ENCODE results near the gene SGSH. TPM values are rescaled to one million over a fixed set of nuclear protein-coding genes. Genes with fewer than 3 reads are reported as not detected.
"Not testable (repeated sequence)": the region's sequence is repeated elsewhere in the genome, so short reads cannot be mapped to it uniquely, and the experiment has no call there.

The SGSH gene
- total and polyA plus RNA-seq, 5 experiments from 2014 or later: 20.1 to 143 (median 36.5) TPM

DNA sequence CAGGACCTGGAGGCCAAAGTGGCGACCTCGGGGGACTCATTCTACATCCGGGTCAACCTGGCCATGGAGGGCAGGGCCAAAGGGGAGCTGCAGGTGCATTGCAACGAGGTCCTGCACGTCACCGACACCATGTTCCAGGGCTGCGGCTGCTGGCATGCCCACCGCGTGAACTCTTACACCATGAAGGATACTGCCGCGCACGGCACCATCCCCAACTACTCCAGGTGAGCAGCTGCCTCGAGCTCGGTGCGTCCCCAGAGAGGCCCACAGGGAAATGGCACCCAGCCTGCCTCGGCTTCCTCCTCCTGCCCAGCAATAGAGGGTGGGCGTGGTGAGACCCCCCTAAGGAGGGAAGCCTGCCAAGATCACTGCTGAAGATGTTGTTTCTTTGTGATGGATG, 17.9 kb downstream of the SGSH start:
- no peak overlapping the region for H3K4me3 Mint-ChIP-seq
- peak overlapping the region in 1 of 10 donors; percentile 59 for H3K27ac Mint-ChIP-seq
- no peaks in the 10 kb centered on the region for H3K27me3 Mint-ChIP-seq
- DNase-seq: no peak
- POLR2A ChIA-PET: no interaction called here
- H3K36me3 Mint-ChIP-seq: peaks cover 0 to 2% (median 0%) of the 10 kb centered on the region in 3 donors
- H3K4me1 Mint-ChIP-seq: peaks cover 0 to 7% (median 2%) of the 10 kb centered on the region in 4 donors
- ATAC-seq: no peak
- no peaks in the 10 kb centered on the region for H3K9me3 Mint-ChIP-seq

DNA sequence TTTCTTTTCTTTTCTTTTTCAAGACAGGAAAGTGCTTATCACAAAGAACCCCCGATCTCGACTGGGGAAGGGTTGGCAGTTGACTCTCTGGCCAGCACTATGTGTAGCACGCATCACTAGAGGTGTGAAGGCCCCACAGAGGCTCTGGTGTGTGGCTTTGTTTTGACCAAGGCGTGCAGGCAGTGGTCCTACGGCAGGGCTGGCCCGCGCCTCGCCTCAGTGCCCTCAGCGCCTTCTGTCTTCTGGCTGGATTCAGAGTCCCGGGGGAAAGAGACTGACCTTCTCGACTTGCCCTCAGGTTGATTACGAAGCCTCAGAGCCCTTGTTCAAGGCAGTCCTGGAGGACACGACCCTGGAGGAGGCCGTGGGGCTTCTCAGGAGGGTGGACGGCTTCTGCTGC, 18.7 kb downstream of the SGSH start:
- Mint-ChIP-seq H3K4me3 (no peak overlapping the region), H3K4me1 (peaks cover 0 to 7% (median 2%) of the 10 kb centered on the region in 4 donors), H3K27ac (peak overlapping the region in 1 of 10 donors; percentile 14), H3K27me3 (no peaks in the 10 kb centered on the region), H3K36me3 (peaks cover 0 to 2% (median 0%) of the 10 kb centered on the region in 3 donors), H3K9me3 (no peaks in the 10 kb centered on the region)
- no peak for ATAC-seq
- POLR2A ChIA-PET: interaction anchor here (0.8 kb wide), 1 partner anchor 176 kb away, joined by 3 read pairs; no protein-coding TSS in a partner anchor
- no peak for DNase-seq

DNA sequence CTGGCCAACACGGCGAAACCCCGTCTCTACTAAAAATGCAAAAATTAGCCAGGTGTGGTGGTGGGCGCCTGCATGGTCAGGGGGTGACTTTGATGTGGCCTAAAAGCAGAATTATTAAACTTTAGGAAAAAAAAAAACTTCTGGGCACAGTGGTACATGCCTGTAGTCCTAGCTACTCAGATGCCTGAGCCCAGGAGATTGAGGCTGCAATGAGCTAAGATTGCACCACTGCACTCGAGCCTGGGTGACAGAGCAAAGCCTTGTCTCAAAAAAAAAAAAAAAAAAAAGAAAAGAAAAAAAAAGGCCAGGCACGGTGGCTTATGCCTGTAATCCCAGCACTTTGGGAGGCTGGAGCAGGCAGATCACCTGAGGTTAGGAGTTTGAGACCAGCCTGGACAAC, 20.8 kb downstream of the SGSH start:
- H3K36me3 Mint-ChIP-seq, DNase-seq, H3K9me3 Mint-ChIP-seq, H3K27ac Mint-ChIP-seq, H3K4me3 Mint-ChIP-seq, H3K27me3 Mint-ChIP-seq, ATAC-seq, H3K4me1 Mint-ChIP-seq: not testable (repeated sequence)
- POLR2A ChIA-PET: interaction anchor here (0.6 to 0.7 kb wide), 2 partner anchors 35 to 53 kb away, joined by 3 to 5 read pairs; no protein-coding TSS in a partner anchor

DNA sequence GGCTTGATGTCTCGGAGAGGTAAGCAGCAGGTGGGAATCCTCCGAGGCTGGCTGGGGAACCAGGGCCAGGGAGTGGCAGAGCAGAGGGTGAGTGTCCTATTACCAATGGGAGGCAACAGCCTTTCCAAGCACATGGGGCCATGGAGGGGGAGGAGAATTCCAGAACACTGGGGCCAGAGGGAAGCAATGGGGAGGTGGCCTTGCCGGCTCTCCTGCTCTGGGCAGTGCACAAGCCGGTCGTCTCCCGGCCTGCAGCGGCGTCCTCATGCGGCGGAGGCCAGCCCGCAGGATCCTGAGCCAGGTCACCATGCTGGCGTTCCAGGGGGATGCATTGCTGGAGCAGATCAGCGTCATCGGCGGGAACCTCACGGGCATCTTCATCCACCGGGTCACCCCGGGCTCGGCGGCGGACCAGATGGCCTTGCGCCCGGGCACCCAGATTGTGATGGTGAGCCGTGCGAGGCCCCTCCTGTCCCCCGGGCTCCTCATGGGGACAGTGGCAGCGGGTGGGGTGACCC, 21.9 kb downstream of the SGSH start:
- Mint-ChIP-seq H3K9me3 (no peaks in the 10 kb centered on the region), H3K27me3 (peaks cover 0 to 3% (median 2%) of the 10 kb centered on the region in 5 donors), H3K36me3 (no peaks in the 10 kb centered on the region), H3K4me3 (no peak overlapping the region), H3K27ac (no peak overlapping the region), H3K4me1 (peaks cover 5 to 8% (median 6%) of the 10 kb centered on the region in 4 donors)
- DNase-seq (no peak), ATAC-seq (no peak)
- POLR2A ChIA-PET: no interaction called here

DNA sequence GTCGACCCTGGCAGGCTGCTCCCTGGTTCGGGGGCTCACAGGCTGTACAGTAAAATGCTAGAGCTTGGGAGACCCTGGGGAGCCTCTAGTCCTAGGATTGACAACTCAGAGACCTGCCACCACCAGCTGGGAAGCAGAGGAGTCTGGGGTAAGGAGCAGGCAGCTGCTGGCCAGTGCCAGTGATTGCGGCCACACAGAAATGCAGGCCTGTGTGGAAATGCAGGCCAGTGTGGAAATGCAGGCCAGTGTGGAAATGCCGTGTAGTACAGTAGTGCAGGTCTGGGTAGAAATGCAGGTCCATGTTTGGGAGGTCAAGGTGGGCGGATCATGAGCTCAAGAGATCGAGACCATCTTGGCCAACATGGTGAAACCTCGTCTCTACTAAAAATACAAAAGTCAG, 23.5 kb downstream of the SGSH start:
- DNase-seq (no peak), ATAC-seq (no peak)
- Mint-ChIP-seq H3K9me3 (no peaks in the 10 kb centered on the region), H3K36me3 (no peaks in the 10 kb centered on the region), H3K4me1 (peaks cover 5 to 7% (median 6%) of the 10 kb centered on the region in 4 donors), H3K27ac (peak overlapping the region in 2 of 10 donors; percentile 74 to 93), H3K4me3 (no peak overlapping the region), H3K27me3 (peaks cover 0 to 7% (median 2%) of the 10 kb centered on the region in 5 donors)
- POLR2A ChIA-PET: interaction anchor here (1.2 to 1.8 kb wide), 5 partner anchors 14 to 100 kb away, joined by 3 to 8 read pairs (median 4); partner anchors contain the start of genes SGSH and SLC26A11

DNA sequence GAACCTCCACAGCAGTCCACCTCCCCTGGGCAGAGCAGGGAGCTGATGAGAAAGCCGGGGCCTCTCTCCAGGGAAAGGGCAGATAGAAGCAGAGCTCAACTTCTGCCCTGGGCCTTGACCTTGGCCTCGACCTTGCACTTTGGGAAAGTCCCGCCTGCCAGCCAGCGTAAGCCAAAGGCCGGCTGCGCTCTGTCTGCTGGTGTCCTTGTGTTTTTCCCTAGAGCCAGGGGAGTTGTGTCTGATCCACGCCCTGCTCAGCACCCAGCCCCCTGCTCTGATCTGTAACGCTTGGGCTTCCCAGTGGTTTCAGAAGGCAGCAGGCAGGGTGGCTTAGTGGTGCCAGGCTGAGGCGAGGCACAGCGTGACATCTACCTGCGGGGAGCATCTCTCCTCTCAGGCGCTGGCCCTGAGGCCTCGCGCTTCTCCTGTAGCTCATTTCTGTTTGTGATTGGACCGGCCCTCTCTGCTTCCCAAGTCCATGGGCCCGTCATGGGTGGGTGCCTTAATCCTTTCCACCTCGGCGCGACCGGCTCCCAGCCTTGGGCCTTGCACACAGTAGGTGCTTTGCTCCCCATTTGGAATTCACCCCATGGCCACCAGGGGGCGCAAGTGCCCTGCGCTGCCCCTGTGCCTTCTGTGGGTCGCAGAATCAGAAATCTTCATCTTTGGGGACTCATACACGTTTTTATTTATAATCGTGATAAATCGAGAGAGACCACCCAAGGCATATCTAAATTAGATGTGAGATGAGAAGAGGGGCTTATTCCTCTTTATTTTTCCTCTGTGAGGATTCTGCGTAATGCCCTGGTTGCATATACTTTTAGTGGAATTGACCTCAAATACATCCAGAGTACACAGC, 24.2 kb downstream of the SGSH start:
- DNase-seq (peak; percentile 37 to 80 (median 57)), ATAC-seq (peak; percentile 62 to 70)
- Mint-ChIP-seq H3K27me3 (peaks cover 0 to 10% (median 2%) of the 10 kb centered on the region in 5 donors), H3K4me3 (peak overlapping the region in 1 of 10 donors; percentile 48), H3K9me3 (no peaks in the 10 kb centered on the region), H3K27ac (peak overlapping the region in 7 of 10 donors; percentile 4 to 93 (median 51)), H3K4me1 (peaks cover 5 to 7% (median 6%) of the 10 kb centered on the region in 4 donors), H3K36me3 (no peaks in the 10 kb centered on the region)
- POLR2A ChIA-PET: interaction anchor here (0.6 to 1.8 kb wide), 8 partner anchors 15 to 120 kb away, joined by 3 to 8 read pairs (median 4); partner anchors contain the start of genes SGSH and SLC26A11

DNA sequence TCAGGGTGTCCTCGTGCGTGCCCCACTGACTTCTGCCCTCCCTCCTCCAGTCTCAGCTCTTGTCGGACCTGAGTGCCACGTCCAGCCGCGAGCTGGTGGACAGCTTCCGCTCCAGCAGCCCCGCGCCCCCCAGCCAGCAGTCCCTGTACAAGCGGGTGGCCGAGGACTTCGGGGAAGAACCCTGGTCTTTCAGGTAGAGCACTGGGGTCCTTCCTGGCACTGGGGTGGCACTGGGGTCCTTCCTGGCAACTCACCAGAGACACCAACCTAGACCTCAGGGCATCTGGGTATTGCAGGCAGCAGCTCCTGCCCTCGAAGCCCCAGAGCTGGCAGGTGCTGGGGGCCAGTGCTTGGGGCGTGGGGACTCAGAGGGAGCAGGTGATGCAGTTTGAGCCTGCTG, 25.0 kb downstream of the SGSH start:
- POLR2A ChIA-PET: interaction anchor here (0.9 to 1.7 kb wide), 4 partner anchors 24 to 121 kb away, joined by 3 to 8 read pairs (median 5); no protein-coding TSS in a partner anchor

DNA sequence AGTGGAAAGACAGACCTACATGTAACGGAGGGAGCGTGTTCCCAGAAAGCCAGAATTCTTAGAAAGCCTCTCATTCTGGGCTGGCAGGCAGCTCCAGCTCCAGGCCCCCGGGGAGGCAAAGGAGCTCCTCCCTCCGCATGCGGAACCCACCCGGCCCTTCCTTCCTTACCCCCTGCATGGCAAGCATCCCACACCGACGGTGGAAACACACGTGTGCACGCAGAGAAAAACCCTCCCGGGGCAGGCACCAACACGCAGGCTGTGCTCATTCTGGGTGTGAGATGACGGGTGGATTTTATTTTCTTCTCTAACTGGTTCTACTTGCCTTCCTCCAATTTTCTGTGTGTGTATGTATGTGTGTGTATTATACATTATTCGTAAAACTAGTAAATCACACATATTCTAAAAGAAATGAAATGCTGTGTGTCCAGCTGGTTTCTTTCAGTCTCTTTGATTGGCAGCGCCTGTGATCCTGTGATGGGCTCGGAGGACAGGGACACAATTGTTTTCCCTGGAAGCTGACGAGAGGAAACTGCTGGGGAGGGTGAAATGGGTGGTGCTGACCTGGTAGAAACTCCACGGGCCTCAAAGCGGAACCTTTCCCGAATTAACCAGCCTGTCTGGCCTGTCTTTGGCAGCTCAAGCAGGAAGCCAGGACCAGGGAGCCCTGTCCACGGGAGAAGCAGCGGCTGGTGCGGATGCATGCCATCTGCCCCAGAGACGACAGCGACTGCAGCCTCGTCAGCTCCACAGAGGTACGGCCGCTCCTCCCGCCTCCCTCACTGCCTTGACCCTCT, 28.1 kb downstream of the SGSH start:
- Mint-ChIP-seq H3K36me3 (no peaks in the 10 kb centered on the region), H3K27me3 (peaks cover 0 to 19% (median 2%) of the 10 kb centered on the region in 5 donors), H3K27ac (no peak overlapping the region), H3K4me3 (no peak overlapping the region), H3K9me3 (no peaks in the 10 kb centered on the region), H3K4me1 (peaks cover 2 to 6% (median 4%) of the 10 kb centered on the region in 4 donors)
- POLR2A ChIA-PET: no interaction called here
- no peak for DNase-seq
- ATAC-seq: no peak

More for the DNA sequence above, 25.0 kb downstream of the SGSH start:
- Mint-ChIP-seq H3K4me3 (no peak overlapping the region), H3K27me3 (peaks cover 0 to 13% (median 2%) of the 10 kb centered on the region in 5 donors), H3K9me3 (no peaks in the 10 kb centered on the region), H3K4me1 (peaks cover 5 to 7% (median 6%) of the 10 kb centered on the region in 4 donors), H3K36me3 (no peaks in the 10 kb centered on the region), H3K27ac (peak overlapping the region in 1 of 10 donors; percentile 27)
- ATAC-seq (no peak), DNase-seq (no peak)

DNA sequence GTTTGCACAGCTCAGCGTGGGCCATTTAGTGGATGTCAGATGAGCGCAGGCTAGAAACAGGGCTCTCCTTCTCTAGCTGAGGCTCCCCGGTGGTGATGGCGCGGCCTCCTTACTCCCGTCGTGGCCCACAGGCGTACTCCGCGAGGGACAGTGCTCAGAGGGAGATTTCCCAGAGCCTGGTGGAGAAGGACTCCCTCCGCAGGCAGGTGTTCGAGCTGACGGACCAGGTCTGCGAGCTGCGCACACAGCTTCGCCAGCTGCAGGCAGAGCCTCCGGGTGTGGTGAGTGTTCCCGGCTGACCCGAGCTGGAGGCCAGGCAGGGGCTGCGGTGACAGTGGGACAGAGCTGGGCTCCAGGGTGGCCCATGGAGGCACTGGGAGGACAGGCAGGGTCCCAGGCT, 28.9 kb downstream of the SGSH start:
- ATAC-seq (no peak), DNase-seq (no peak)
- H3K4me1 Mint-ChIP-seq: peaks cover 2 to 5% (median 4%) of the 10 kb centered on the region in 4 donors
- H3K27me3 Mint-ChIP-seq: peaks cover 0 to 19% (median 2%) of the 10 kb centered on the region in 5 donors
- H3K36me3 Mint-ChIP-seq: no peaks in the 10 kb centered on the region
- POLR2A ChIA-PET: no interaction called here
- H3K9me3 Mint-ChIP-seq: no peaks in the 10 kb centered on the region
- H3K27ac Mint-ChIP-seq: no peak overlapping the region
- no peak overlapping the region for H3K4me3 Mint-ChIP-seq

DNA sequence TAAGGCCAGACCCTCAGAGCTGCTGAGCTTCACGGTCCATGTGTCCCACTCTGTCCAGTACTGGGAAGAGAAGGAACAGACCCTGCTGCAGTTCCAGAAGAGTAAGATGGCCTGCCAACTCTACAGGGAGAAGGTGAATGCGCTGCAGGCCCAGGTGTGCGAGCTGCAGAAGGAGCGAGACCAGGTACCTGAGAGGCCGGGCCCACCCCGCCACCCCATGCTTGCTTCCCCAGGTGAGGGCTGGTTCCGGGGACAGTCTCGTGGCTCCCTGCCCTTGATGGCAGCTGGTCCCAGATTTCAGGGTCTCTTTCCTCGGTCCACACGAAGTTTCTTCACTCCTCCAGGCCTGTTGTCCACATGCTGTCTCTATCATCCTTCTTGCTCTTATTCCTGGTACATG, 29.4 kb downstream of the SGSH start:
- no peak for ATAC-seq
- Mint-ChIP-seq H3K4me1 (peaks cover 0 to 2% (median 0%) of the 10 kb centered on the region in 4 donors), H3K4me3 (no peak overlapping the region), H3K36me3 (no peaks in the 10 kb centered on the region), H3K27me3 (peaks cover 0 to 17% (median 0%) of the 10 kb centered on the region in 5 donors), H3K27ac (no peak overlapping the region), H3K9me3 (no peaks in the 10 kb centered on the region)
- DNase-seq: no peak
- POLR2A ChIA-PET: no interaction called here

DNA sequence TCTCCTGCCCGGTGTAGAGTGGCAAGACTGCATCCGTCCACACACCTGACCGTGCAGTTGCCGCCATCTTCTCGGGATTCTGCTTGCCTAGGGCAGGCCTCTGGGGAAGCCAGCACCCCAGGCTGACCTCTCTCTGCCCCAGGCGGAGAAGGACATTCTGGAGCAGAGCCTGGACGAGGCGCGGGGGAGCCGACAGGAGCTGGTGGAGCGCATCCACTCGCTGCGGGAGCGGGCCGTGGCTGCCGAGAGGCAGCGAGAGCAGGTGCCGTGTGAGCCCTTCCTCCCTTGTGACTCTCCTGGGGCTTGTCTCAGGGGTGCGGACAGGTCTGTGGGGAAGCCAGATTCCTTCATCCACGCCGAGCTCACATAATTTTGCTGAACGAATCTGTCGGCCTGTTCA, 30.5 kb downstream of the SGSH start:
- ATAC-seq: no peak
- POLR2A ChIA-PET: no interaction called here
- peaks cover 0 to 2% (median 0%) of the 10 kb centered on the region in 4 donors for H3K4me1 Mint-ChIP-seq
- no peaks in the 10 kb centered on the region for H3K36me3 Mint-ChIP-seq
- peaks cover 0 to 17% (median 0%) of the 10 kb centered on the region in 5 donors for H3K27me3 Mint-ChIP-seq
- DNase-seq: no peak
- H3K9me3 Mint-ChIP-seq: no peaks in the 10 kb centered on the region
- no peak overlapping the region for H3K4me3 Mint-ChIP-seq
- H3K27ac Mint-ChIP-seq: peak overlapping the region in 1 of 10 donors; percentile 33

DNA sequence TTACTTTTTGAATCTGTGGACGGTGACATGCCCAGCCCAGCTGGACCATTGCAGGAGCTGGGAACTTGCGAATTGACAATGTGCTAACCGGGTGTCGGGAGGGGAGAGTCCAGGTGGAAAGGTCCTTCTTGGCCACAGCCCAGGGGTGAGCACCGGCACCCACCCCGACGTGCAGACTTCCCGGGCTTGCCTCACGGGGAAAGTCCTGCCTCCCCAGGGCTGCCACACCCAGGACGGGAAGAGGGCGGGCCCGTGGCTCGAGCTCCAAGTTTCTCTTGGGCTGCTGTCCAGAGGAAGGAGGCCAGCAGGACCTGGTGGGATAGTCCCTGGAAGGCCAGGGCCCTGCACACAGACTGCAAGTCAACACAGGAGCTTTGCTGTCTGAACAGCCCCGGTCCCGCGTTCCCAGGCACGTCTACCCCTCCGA, 32.6 kb downstream of the SGSH start:
- DNase-seq (no peak), ATAC-seq (no peak)
- H3K27ac Mint-ChIP-seq: no peak overlapping the region
- no peaks in the 10 kb centered on the region for H3K36me3 Mint-ChIP-seq
- H3K4me3 Mint-ChIP-seq: no peak overlapping the region
- peaks cover 0 to 2% (median 0%) of the 10 kb centered on the region in 4 donors for H3K4me1 Mint-ChIP-seq
- H3K9me3 Mint-ChIP-seq: no peaks in the 10 kb centered on the region
- H3K27me3 Mint-ChIP-seq: peaks cover 0 to 17% (median 0%) of the 10 kb centered on the region in 5 donors
- POLR2A ChIA-PET: no interaction called here
